GM19452 (cell line): ENCODE results near the gene STK31.
"Not testable (repeated sequence)": the region's sequence is repeated elsewhere in the genome, so short reads cannot be mapped to it uniquely, and the experiment has no call there.

Experiments used
- ATAC-seq: cut with Tn5 transposase; IDR thresholded peaks from one replicate; pipeline ENCODE4 v1.9.1; 2021; ENCODE audit not compliant: unreplicated experiment

The STK31 gene

DNA sequence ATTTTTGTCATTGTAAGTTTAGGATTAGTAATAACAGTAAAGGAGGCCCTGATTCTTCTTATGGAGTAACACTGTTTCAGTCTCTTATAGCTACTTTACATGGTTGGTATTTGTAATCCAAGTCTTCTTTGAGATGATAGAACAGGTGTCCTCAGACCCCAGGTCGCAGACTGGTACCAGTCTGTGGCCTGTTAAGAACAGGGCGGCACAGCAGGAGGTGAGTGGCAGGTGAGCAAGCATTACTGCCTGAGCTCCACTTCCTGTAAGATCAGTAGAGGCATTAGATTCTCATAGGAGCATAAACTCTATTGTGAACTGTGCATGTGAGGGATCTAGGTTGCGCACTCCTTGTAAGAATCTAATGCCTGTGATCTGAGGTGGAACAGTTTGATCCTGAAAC is 77.3 kb downstream of the STK31 start:
- no peak for ATAC-seq

DNA sequence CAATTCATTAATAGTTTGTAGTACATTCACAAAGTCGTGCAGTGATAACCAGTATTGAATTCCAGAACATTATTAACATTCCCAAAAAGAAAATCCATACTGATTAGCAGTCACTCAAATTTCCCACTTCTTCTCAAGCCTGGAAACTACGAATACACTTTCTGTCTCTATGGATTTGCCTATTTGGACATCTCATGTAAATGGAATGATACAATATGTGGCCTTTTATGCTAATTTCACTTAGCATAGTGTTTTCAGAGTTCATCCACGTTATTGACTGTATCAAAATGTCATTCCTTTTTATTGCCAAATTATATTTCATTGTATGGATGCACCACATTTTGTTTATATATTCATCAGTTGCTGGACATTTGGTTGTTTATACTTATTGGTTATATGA is 78.8 kb downstream of the STK31 start:
- no peak for ATAC-seq

DNA sequence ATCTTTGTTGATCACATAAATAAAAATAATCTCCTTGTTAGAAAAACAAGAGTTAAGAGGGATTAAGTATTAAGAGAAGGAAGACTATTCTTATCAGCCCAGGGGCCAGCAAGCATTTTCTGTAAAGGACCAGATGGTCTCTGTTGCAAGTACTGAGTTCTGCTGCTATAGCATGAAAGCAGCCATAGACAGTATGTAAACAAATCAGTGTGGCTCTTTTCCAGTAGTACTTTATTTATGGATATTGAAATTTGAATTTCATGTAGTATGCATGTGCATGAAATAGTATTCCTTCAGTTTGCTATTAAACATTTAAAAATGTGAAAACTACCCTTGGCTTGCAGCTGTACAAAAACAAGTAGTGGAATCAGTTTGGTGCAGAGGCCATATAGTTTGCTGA is 81.7 kb downstream of the STK31 start:
- no peak for ATAC-seq

DNA sequence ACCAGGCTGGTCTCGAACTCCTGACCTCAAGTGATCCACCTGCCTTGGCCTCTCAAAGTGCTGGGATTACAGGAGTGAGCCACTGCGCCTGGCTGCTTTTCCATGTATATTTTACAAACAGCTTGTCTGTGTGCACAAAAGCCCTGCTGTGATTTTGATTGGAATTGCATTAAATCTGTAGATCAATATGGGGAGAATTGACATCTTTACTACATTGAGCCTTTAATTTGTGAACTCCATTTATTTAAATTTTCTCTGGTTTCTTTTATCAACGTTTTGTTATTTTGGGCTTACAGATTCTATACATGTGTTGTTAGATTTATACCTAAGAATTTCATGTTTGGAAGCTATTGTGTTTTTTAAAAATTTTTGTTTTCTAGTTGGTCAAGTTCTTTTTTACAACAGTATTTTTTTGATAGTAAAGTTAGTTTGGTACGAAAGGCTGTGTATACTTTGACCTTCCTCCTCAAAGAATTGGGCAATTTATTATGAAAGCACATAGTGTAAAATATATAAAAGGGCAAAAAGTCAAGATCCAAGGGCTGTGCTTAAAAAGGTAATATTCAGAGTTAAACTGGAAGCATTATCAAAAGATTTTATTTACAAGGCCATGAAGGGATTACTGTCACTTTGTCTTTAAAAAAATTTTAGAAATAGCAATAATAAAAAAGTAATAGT is 92.8 kb downstream of the STK31 start:
- no peak for ATAC-seq

DNA sequence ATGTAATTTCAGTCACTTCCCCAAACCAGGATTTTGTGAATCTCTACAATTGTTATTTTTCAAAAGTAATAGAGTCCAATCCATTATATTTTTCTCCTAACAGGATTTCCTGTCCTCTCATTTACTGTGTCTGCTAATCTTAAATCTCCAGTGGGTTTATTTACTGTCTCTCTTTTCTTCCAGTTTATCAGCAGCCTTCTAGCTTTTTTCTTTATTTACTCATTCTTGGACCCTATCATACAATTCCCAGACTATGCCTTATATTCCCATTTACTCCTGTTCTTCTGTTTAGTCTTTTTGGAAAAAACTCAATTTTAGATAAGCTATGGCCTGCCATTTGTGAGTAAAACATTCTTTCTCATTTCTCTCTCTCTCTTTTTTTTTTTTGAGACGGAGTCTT is 94.7 kb downstream of the STK31 start:
- no peak for ATAC-seq

DNA sequence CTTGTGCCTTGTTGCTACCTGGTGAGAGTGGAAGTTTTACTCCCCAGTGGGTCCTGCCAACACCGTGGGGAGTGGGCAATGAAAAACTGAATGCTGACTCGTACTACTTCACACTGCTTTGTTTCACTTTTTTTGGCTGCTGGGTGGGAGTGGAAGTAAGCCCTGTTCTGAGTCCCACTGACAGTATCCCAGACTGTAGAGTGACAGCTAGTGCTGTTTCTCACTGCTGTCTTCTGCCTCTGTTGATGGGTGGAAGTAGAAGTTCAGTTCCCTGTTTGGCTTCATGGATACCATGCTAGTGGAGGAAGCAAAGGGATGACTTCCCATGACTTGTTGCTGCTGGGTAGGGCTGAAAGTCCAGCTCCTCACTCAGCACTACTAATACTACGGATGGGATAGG is 98.4 kb downstream of the STK31 start:
- no peak for ATAC-seq

DNA sequence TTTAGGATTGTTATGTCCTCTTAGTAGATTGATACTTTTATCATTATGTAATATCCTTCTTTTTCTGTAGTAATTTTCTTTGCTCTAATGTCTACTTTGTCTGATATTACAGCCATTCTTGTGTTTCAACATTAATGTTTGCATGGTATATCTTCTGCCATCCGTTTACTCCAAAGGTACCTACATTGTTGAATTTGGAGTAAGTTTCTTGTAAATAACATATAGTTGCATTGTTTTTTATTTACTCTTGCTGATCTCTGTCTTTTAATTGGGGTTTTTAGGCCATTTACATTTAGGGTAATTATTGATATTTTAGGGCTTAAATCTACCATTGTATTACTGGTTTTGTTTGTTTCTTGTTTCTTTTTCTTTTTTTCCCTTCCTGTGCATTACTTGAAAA is 100.1 kb downstream of the STK31 start:
- ATAC-seq = no peak

DNA sequence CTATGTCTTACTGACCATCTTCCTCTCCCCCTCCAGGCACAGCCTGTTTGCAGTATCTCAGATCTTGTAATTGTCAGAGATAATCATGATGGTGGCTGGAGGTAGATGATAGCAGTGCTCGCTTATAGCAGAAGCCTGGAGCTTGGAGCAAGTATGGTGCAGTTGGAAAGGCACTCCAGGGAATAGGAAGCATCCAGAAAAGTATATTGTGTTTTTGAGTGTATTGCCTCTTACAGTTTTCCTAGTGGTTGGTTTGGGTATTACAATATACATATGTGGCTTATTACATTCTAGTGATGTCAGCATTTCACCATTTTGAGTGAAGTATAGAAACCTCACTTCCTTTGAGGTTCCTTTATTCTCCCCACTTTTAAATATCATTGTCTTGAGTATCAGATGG is 101.5 kb downstream of the STK31 start:
- no peak for ATAC-seq

DNA sequence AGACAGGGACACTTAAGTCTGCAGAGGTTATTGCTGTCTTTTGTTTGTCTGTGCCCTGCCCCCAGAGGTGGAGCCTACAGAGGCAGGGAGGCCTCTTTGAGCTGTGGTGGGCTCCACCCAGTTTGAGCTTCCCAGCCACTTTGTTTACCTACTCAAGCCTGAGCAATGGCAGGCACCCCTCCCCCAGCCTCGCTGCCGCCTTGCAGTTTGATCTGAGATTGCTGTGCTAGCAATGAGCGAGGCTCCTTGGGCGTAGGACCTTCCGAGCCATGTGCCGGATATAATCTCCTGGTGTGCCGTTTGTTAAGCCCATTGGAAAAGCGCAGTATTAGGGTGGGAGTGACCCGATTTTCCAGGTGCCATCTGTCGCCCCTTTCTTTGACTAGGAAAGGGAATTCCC is 118.1 kb downstream of the STK31 start:
- ATAC-seq = not testable (repeated sequence)

DNA sequence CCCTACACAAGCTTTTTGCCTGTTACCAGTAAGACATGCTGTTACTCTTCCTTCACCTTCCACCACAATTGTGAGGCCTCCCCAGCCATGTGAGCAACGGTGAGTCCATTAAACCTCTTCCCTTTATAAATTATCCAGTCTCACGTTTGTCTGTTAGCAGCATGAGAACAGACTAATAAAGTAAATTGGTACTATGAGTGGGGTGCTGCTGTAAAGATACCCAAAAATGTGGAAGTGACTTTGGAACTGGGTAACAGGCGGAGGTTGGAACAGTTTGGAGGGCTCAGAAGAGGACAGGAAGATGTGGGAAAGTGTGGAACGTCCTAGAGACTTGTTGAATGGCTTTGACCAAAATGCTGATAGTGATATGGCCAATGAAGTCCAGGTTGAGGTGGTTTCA is 122.7 kb downstream of the STK31 start:
- ATAC-seq = not testable (repeated sequence)

DNA sequence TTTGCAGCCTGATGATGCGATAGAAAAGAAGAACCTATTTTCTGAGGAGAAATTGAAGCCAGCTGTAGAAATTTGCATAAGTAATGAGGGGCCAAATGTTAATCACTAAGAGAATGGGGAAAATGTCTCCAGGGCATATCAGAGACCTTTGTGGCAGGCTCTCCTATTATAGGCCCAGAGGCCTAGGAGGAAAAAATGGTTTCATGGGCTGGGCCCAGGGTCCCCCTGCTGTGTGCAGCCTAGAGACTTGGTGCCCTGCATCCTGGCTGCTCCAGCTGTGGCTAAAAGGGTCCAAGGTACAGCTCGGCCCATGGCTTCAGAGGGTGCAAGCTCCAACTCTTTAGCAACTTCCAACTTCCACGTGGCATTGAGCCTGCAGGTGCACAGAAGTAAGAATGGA is 123.4 kb downstream of the STK31 start:
- no peak for ATAC-seq

DNA sequence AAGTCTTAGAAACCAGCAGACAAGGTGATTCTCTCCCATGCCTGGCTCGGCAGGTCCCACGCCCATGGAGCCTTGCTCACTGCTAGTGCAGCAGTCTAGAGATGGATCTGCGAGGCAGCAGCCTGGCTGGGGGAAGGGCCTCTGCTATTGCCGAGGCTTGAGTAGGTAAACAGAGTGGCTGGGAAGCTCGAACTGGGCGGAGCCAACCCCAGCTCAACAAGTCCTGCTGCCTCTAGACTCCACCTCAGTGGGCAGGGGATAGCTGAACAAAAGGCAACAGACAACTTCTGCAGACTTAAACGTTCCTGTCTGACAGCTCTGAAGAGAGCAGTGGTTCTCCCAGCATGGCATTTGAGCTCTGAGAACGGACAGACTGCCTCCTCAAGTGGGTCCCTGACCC is 134.8 kb downstream of the STK31 start:
- ATAC-seq = not testable (repeated sequence)

DNA sequence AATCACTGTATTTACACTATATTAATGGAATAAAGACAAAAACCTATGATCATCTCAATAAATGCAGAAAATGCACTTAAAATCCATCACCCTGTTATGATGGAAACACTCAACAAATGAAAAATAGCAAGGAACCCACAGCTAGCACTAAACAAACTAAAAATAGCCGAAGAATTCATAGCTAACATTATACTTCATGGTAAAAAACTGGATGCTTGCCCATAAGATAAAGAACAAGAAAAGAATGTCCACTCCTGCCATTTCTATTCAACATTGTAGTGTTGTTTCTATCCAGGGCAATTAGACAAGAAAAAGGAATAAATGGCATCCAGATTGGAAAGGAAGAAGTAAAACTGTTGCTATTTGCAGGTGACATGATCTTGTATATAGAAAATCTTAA is 142.1 kb downstream of the STK31 start:
- ATAC-seq = no peak

DNA sequence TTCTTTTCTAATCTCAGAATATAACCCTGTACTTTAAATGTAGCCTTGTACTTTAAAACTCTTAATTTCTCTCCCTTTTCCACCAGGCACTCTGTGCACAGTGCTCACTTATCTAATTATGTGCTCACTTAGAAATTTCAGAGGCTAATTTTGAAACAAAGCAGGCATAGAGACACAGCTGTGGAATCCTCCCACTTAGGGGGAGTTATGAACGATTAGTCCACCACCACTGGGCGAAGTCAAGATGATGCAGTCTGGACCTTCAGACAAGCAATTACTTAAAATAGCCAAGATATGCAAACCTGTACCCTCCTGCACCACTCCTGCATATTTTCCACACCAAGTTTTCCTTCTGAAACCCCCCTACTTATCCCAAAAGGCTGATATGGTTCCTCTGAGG is 143.0 kb downstream of the STK31 start:
- ATAC-seq = no peak

DNA sequence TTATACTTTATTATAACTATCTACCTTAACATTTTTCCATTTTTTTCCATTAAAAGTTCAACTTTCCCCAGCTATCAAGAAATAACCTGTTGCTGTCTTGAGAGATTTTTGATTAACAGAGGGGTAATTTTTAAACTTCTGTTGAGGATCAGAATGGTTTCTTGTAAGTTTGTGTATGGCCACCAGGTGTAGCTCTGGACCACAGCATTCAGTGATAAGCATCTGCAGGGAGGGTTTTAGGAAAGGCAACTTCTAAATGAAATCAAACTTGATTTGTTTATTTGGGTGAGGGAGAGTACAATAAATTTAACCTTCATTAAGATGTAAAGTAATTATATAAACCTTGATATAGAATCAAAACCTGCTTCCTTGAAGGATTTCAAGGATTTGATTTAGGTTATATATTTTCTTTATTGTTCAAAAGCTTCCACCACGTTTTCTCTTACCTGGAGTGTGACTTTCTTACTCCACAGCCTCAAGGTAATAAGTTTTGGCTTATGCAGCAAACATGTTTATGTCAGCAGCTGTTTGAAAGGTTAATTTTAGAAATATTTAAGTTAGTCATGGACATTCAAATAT is 153.3 kb downstream of the STK31 start:
- ATAC-seq = no peak

DNA sequence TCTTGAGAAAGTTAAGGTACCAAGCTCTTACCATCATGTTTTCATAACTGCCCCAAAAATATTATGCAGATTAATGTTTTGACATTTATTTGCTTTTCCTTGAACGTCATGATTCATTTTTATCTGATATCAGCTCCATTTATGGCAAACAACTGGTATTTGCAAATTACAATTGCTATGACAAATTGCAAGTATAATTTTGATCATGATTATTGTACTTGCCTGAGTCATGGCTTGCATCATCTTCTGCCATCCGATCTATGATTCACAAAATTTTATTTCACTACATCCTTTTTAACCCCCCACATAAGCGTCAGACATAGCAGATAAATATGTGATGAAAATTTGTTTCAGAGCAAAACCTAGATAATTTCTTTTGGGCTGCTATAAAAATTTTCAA is 155.0 kb downstream of the STK31 start:
- no peak for ATAC-seq

DNA sequence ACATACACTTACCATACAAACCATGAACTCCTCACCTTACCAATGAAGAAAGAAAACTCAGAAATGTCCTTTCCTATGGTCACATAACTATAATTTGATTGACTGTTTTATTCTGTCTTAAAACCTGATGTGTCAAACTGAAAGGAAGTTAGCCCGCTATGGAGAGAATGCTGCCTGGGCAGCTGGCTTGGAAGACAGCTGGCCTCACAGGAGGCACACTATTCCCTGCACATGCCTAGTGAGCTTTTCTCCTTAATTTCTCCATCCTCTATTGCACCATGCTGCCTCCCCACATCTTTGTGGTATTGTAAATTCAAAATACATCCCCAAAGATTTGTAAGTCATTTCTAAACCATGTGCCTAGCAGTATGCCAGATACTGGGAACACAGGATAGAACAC is 163.3 kb downstream of the STK31 start:
- ATAC-seq = no peak

DNA sequence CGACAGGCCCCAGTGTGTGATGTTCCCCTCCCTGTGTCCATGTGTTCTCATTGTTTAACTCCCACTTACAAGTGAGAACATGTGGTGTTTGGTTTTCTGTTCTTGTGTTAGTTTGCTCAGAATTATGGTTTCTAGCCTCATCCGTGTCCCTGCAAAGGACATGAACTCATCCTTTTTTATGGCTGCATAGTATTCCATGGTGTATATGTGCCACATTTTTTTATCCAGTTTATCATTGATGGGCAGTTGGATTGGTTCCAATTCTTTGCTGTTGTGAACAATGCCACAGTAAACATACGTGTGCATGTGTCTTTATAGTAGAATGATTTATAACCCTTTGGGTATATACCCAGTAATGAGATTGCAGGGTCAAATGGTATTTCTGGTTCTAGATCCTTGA is 166.5 kb downstream of the STK31 start:
- not testable (repeated sequence) for ATAC-seq
